Astrocyte (in vitro differentiated cells and primary cell): Measurements from ENCODE around the gene ATOSB. TPM values are rescaled to one million over a fixed set of nuclear protein-coding genes. Genes with fewer than 3 reads are reported as not detected.

Experiments
- DNase-seq: peaks from one replicate; pipeline ENCODE4 v3.0.0-alpha.2; 2010; ENCODE audit warnings: low read depth
- FAIRE-seq: peaks from 2 replicates; lab custom pipeline; 2011; peaks lifted over from hg19 to GRCh38; lab: Jason Lieb, UNC
- H2AFZ ChIP-seq: 2 replicates; pipeline ENCODE4 v1.6.0; 2012; ENCODE audit warnings: low read depth, low read length, inconsistent platforms
- H3K27ac ChIP-seq: 2 replicates; pipeline ENCODE4 v1.5.1; 2011; ENCODE audit warnings: low read depth, low read length, inconsistent platforms
- H3K27me3 ChIP-seq: 2 replicates; pipeline ENCODE4 v1.6.0; 2011; ENCODE audit warnings: low read length, inconsistent platforms; ENCODE audit not compliant: insufficient read depth
- H3K36me3 ChIP-seq: 2 replicates; pipeline ENCODE4 v1.5.1; 2011; ENCODE audit warnings: low read length, inconsistent platforms; ENCODE audit not compliant: insufficient read depth
- H3K4me1 ChIP-seq: 2 replicates; pipeline ENCODE4 v1.5.1; 2011; ENCODE audit warnings: low read length, inconsistent platforms; ENCODE audit not compliant: insufficient read depth
- H3K4me2 ChIP-seq: 2 replicates; pipeline ENCODE4 v1.6.0; 2012; ENCODE audit warnings: low read length, inconsistent platforms
- H3K4me3 ChIP-seq: 2 replicates; pipeline ENCODE4 v1.5.1; 2011; ENCODE audit warnings: low read depth, mild to moderate bottlenecking, low read length, inconsistent platforms; ENCODE audit not compliant: insufficient read depth
- H3K79me2 ChIP-seq: 2 replicates; pipeline ENCODE4 v1.6.0; 2012; ENCODE audit warnings: mild to moderate bottlenecking, low read length, inconsistent platforms; ENCODE audit not compliant: insufficient read depth
- H3K9ac ChIP-seq: 2 replicates; pipeline ENCODE4 v1.6.0; 2012; ENCODE audit warnings: mild to moderate bottlenecking, low read length, inconsistent platforms
- H3K9me3 ChIP-seq: 2 replicates; pipeline ENCODE4 v1.5.1; 2012; ENCODE audit warnings: low read depth, mild to moderate bottlenecking, low read length, inconsistent platforms; ENCODE audit not compliant: insufficient read depth
- H4K20me1 ChIP-seq: 2 replicates; pipeline ENCODE4 v1.6.0; 2012; ENCODE audit warnings: low read length, inconsistent platforms; ENCODE audit not compliant: insufficient read depth
- H3K27ac Mint-ChIP-seq: one replicate; pipeline ENCODE4 v1.8.0; 2021; ENCODE audit warnings: mild to moderate bottlenecking, mixed read lengths; ENCODE audit not compliant: unreplicated experiment
- H3K27me3 Mint-ChIP-seq: one replicate; pipeline ENCODE4 v1.8.0; 2021; ENCODE audit warnings: low read depth, mixed read lengths; ENCODE audit not compliant: unreplicated experiment
- H3K36me3 Mint-ChIP-seq: one replicate; pipeline ENCODE4 v1.8.0; 2021; ENCODE audit warnings: low read depth, mixed read lengths; ENCODE audit not compliant: unreplicated experiment
- H3K4me1 Mint-ChIP-seq: one replicate; pipeline ENCODE4 v1.8.0; 2021; ENCODE audit warnings: low read depth, mixed read lengths; ENCODE audit not compliant: unreplicated experiment
- H3K4me3 Mint-ChIP-seq: one replicate; pipeline ENCODE4 v1.8.0; 2021; ENCODE audit warnings: mild to moderate bottlenecking, moderate library complexity, mixed read lengths; ENCODE audit not compliant: unreplicated experiment
- H3K9me3 Mint-ChIP-seq: one replicate; pipeline ENCODE4 v1.8.0; 2021; ENCODE audit warnings: mild to moderate bottlenecking, mixed read lengths; ENCODE audit not compliant: unreplicated experiment
- EZH2 ChIP-seq: IDR thresholded peaks from 2 replicates; pipeline ENCODE4 v1.6.1; 2012; ENCODE audit warnings: mild to moderate bottlenecking, low read length, inconsistent platforms; ENCODE audit not compliant: insufficient read depth
- total RNA-seq: library from RNA; stranded (reverse); gene quantifications from 2 replicates; pipeline ENCODE4 v1.2.1, GENCODE V29; 2021
- TF ChIP-seq, protein P1 (sequence below): IDR thresholded peaks from 2 replicates; pipeline ENCODE4 v1.5.1; 2011; ENCODE audit warnings: low read depth, mild to moderate bottlenecking, inconsistent platforms, low read length, moderate library complexity; ENCODE audit not compliant: insufficient read depth

Gene ATOSB
- total RNA-seq, 1 donor from 2014 or later, result 68.9 TPM

DNA sequence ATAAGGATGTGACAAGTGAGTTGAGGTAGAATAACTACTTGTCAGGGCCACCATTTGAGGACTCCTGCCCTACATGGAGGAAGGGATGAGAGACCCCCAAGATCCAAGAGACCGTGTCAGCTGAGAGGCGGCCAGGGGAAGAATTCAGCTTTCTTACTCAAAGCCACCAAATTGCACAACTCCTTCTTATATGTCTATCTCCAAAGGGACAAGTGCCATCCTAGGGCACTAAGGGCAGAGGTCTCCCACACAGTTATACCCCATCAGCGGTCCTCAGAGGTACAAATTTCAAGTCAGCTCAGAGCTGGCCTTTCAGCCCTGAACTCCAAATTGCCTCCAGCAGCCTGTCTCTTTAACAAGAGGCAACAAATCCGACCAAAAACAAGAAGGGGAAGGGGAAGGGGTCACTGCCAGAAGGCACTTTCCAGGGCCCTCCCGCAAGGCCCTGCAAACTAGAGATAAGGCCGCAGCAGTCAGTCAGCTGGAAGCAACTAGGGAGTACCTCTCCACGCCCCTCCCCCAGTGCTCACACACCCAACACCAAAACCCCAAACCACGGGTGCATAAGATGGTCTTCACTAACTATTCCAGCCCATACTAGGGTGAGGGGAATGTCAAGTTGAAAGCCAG, 6.6 kb downstream of the ATOSB start:
- no peak overlapping the region for H3K9ac ChIP-seq
- FAIRE-seq, result no peak

DNA sequence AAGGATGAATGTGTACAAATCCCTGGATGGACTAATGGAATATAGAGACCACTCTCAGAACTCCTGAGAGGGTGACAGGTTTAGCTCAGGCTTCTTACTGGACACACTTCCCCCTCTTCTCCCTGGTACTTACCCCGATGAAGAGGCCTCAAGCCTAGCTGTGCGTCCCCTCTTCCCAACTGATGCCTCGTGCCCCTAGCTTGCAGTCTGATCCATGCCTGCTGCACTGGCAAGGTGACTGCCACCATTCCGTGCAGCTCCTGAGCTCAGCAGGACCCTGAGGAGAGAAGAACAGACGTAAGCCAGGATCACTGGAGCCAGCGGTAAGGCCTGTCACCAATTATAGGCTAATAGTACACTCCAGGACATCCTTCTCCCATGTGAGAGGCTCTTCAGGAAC, 7.2 kb downstream of the ATOSB start:
- no peak overlapping the region for H3K4me2 ChIP-seq
- Mint-ChIP-seq H3K36me3 (peaks cover 9% of the 10 kb centered on the region), H3K4me3 (peak overlapping the region; percentile 60), H3K9me3 (no peaks in the 10 kb centered on the region), H3K27me3 (no peaks in the 10 kb centered on the region), H3K4me1 (peaks cover 32% of the 10 kb centered on the region), H3K27ac (peak overlapping the region; percentile 47)
- DNase-seq (no peak), FAIRE-seq (no peak)
- no peak overlapping the region for H2AFZ ChIP-seq
- H3K4me1 ChIP-seq, result peaks cover 40% of the 10 kb centered on the region
- H3K9ac ChIP-seq, result no peak overlapping the region
- no peaks in the 10 kb centered on the region for H3K27me3 ChIP-seq
- no peaks in the 10 kb centered on the region for H3K9me3 ChIP-seq
- TF ChIP-seq, protein P1, sequence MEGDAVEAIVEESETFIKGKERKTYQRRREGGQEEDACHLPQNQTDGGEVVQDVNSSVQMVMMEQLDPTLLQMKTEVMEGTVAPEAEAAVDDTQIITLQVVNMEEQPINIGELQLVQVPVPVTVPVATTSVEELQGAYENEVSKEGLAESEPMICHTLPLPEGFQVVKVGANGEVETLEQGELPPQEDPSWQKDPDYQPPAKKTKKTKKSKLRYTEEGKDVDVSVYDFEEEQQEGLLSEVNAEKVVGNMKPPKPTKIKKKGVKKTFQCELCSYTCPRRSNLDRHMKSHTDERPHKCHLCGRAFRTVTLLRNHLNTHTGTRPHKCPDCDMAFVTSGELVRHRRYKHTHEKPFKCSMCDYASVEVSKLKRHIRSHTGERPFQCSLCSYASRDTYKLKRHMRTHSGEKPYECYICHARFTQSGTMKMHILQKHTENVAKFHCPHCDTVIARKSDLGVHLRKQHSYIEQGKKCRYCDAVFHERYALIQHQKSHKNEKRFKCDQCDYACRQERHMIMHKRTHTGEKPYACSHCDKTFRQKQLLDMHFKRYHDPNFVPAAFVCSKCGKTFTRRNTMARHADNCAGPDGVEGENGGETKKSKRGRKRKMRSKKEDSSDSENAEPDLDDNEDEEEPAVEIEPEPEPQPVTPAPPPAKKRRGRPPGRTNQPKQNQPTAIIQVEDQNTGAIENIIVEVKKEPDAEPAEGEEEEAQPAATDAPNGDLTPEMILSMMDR, result no peak
- no peak for TF ChIP-seq EZH2
- peaks cover 56% of the 10 kb centered on the region for H3K79me2 ChIP-seq
- H3K27ac ChIP-seq, result no peak overlapping the region
- peaks cover 32% of the 10 kb centered on the region for H3K36me3 ChIP-seq
- H3K4me3 ChIP-seq, result no peak overlapping the region
- peaks cover 36% of the 10 kb centered on the region for H4K20me1 ChIP-seq

More for the DNA sequence above, 6.6 kb downstream of the ATOSB start:
- H3K4me3 Mint-ChIP-seq, result peak overlapping the region; percentile 90
- Histone ChIP-seq H4K20me1 (peaks cover 36% of the 10 kb centered on the region), H2AFZ (no peak overlapping the region), H3K79me2 (peaks cover 61% of the 10 kb centered on the region), H3K4me3 (no peak overlapping the region), H3K27ac (no peak overlapping the region), H3K9me3 (no peaks in the 10 kb centered on the region), H3K4me2 (peak overlapping the region; percentile 90), H3K4me1 (peaks cover 39% of the 10 kb centered on the region), H3K27me3 (no peaks in the 10 kb centered on the region), H3K36me3 (peaks cover 32% of the 10 kb centered on the region)
- peak overlapping the region; percentile 27 for H3K27ac Mint-ChIP-seq
- no peak for DNase-seq
- H3K9me3 Mint-ChIP-seq, result no peaks in the 10 kb centered on the region
- TF ChIP-seq, protein P1, result no peak
- no peak for TF ChIP-seq EZH2
- peaks cover 33% of the 10 kb centered on the region for H3K4me1 Mint-ChIP-seq
- H3K27me3 Mint-ChIP-seq, result no peaks in the 10 kb centered on the region
- H3K36me3 Mint-ChIP-seq, result peaks cover 9% of the 10 kb centered on the region
